HFFc6 (cell line): Measurements from ENCODE around the gene PSMD8. TPM values are rescaled to one million over a fixed set of nuclear protein-coding genes. Genes with fewer than 3 reads are reported as not detected.
"Not testable (repeated sequence)": the region's sequence is repeated elsewhere in the genome, so short reads cannot be mapped to it uniquely, and the experiment has no call there.

Experiments used
- DNase-seq: peaks from one replicate; pipeline ENCODE4 v3.0.0-alpha.2; 2018
- H3K27ac Mint-ChIP-seq: 2 replicates; pipeline ENCODE4 v1.8.0; 2020; ENCODE audit warnings: mild to moderate bottlenecking, mixed read lengths
- H3K27me3 Mint-ChIP-seq: 2 replicates; pipeline ENCODE4 v1.8.0; 2021; ENCODE audit warnings: mild to moderate bottlenecking, moderate library complexity, mixed read lengths; ENCODE audit not compliant: insufficient read depth
- H3K36me3 Mint-ChIP-seq: 2 replicates; pipeline ENCODE4 v1.8.0; 2021; ENCODE audit warnings: low read depth, mixed read lengths
- H3K4me1 Mint-ChIP-seq: 2 replicates; pipeline ENCODE4 v1.8.0; 2020; ENCODE audit warnings: low read depth, mixed read lengths
- H3K4me3 Mint-ChIP-seq: 2 replicates; pipeline ENCODE4 v1.8.0; 2020; ENCODE audit warnings: mild to moderate bottlenecking, moderate library complexity, mixed read lengths
- H3K9me3 Mint-ChIP-seq: 2 replicates; pipeline ENCODE4 v1.8.0; 2020; ENCODE audit warnings: mild to moderate bottlenecking, mixed read lengths
- CTCF ChIP-seq: fragments of 200-600 bp; sonication (generic); IDR thresholded peaks from 2 replicates; pipeline ENCODE4 v1.5.0; 2021; ENCODE audit warnings: antibody characterized with exemption, mild to moderate bottlenecking
- total RNA-seq, 6 experiments: library from RNA; stranded (reverse); fragmentation: NEBNext Ultra II Directional; extraction: Animal tissue kit (Norgen Biotek cat#: 25700); gene quantifications; 2 replicates in 1 of 6; 3 replicates in 5 of 6; pipeline ENCODE4 v1.2.3, GENCODE V29; 2021

The PSMD8 gene
- total RNA-seq, 6 experiments from 2014 or later: 229 to 298 (median 259) TPM

DNA sequence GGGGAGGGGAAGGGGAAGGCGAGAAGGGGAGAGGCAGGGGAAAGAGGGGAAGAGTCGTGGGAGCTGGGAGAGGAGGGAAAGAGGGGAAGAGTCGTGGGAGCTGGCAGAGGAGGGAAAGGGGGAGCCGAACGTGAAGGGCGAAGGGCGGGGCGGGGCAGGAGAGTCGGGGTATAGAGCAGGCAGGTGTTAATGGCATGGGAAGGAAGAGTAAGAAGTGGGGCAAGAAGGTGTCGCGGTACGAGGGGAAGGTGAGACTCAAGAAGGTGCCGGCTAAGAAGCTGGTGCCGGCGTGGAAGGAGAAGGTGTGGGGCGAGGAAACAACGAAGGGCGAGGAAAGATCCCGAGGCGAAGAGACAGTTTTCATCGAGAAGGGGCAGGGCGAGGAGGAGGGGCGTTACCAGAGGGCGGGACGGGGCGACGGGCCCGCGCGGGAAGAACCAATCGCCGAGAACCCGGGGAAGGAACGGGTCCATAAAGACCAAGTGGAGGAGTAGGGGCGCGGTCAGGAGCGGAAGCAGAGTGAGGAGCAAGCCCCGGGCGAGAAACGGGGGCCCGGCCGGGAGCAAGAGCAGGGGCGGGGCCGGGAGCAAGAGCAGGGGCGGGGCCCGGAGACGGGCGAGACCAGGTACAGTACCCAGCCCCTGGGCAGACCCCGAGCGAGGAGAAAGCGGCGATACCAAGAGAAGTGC lies 38.3 kb upstream of the PSMD8 start:
- no peaks in the 10 kb centered on the region for H3K9me3 Mint-ChIP-seq
- DNase-seq: peak; percentile 96
- peaks cover 1% of the 10 kb centered on the region; the same call in 1 of the 2 replicates for H3K27me3 Mint-ChIP-seq
- peak overlapping the region; percentile 95 for H3K27ac Mint-ChIP-seq
- peaks cover 17% of the 10 kb centered on the region for H3K4me1 Mint-ChIP-seq
- no peak for TF ChIP-seq CTCF
- H3K36me3 Mint-ChIP-seq: no peaks in the 10 kb centered on the region
- peak overlapping the region; percentile 96 for H3K4me3 Mint-ChIP-seq

DNA sequence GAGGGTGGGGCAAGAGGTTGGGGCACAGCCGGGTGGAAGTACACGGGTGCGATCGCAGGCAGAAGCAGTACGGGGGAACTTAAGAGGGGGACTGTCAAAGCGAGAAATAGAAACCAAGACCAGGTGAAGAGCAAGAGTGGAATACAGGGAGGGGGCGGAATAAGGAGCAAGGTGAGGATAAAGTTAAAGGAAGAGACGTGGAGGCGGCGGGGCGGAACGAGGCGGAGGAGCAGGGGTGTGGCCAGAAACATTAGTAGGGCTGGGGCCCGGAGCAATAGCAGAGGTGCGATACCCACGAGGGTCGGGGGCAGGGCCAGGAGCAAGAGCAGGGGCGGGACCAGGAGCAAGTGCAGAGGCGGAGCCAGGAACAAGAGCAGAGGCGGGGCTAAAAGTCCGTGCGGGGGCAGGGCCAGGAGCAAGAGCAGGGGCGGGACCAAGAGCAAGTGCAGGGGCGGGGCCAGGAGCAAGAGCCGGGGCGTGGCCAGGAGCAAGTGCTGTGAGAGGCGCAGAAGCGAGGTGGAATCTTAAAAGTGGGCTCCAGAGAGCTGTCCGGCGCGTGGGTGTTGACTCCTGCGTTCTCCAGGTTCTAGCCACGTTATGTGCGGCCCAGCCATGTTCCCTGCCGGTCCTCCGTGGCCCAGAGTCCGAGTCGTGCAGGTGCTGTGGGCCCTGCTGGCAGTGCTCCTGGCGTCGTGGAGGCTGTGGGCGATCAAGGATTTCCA lies 37.6 kb upstream of the PSMD8 start:
- no peak for TF ChIP-seq CTCF
- Mint-ChIP-seq H3K9me3 (no peaks in the 10 kb centered on the region), H3K36me3 (no peaks in the 10 kb centered on the region), H3K27ac (peak overlapping the region; percentile 95), H3K4me1 (peaks cover 17% of the 10 kb centered on the region), H3K4me3 (peak overlapping the region; percentile 96), H3K27me3 (peaks cover 1% of the 10 kb centered on the region; the same call in 1 of the 2 replicates)
- DNase-seq: peak; percentile 87

GRCh38 chr19:38337360-38337653 lies 37.1 kb upstream of the PSMD8 start:
- H3K27ac Mint-ChIP-seq: no peak overlapping the region
- no peak for TF ChIP-seq CTCF

GRCh38 chr19:38339011-38339410 lies 35.4 kb upstream of the PSMD8 start:
- H3K27me3 Mint-ChIP-seq, DNase-seq, H3K4me3 Mint-ChIP-seq, H3K27ac Mint-ChIP-seq, H3K9me3 Mint-ChIP-seq, H3K36me3 Mint-ChIP-seq: not testable (repeated sequence)
- peaks cover 17% of the 10 kb centered on the region for H3K4me1 Mint-ChIP-seq

More at GRCh38 chr19:38337360-38337653, 37.1 kb upstream of the PSMD8 start:
- H3K36me3 Mint-ChIP-seq: no peaks in the 10 kb centered on the region
- no peak for DNase-seq
- H3K4me3 Mint-ChIP-seq: peak overlapping the region; percentile 96
- H3K4me1 Mint-ChIP-seq: peaks cover 17% of the 10 kb centered on the region
- no peaks in the 10 kb centered on the region for H3K9me3 Mint-ChIP-seq
- H3K27me3 Mint-ChIP-seq: peaks cover 1% of the 10 kb centered on the region; the same call in 1 of the 2 replicates

GRCh38 chr19:38340927-38341326 lies 33.4 kb upstream of the PSMD8 start:
- Mint-ChIP-seq H3K4me1 (peaks cover 17% of the 10 kb centered on the region), H3K27me3 (peaks cover 3% of the 10 kb centered on the region; the same call in 1 of the 2 replicates), H3K4me3 (no peak overlapping the region), H3K36me3 (no peaks in the 10 kb centered on the region), H3K27ac (no peak overlapping the region), H3K9me3 (no peaks in the 10 kb centered on the region)
- TF ChIP-seq CTCF: no peak
- no peak for DNase-seq

GRCh38 chr19:38346837-38347236 lies 27.5 kb upstream of the PSMD8 start:
- H3K27ac Mint-ChIP-seq: no peak overlapping the region
- no peak for TF ChIP-seq CTCF
- no peaks in the 10 kb centered on the region for H3K9me3 Mint-ChIP-seq
- H3K36me3 Mint-ChIP-seq: no peaks in the 10 kb centered on the region
- no peak overlapping the region for H3K4me3 Mint-ChIP-seq
- H3K4me1 Mint-ChIP-seq: no peaks in the 10 kb centered on the region
- DNase-seq: no peak
- H3K27me3 Mint-ChIP-seq: peaks cover 13% of the 10 kb centered on the region
